MV-4-11 (cell line): ENCODE results near the gene BAK1.

Experiments
- DNase-seq: peaks from one replicate; lab custom pipeline; 2025; lab: John Stamatoyannopoulos, UW

Gene BAK1

GRCh38 chr6:33579828-33580714 is at the start of gene BAK1:
Gene BAK1, minus strand, starts transcription at chr6:33580276. Its CDS starts 2,672 bp downstream, at chr6:33577604.
- DNase-seq: peak; percentile 87

GRCh38 chr6:33628401-33628964 is 48.4 kb upstream of the BAK1 start:
- DNase-seq: no peak

- DNase-seq: no peak
Observed at GRCh38 chr6:33627876-33628275, 47.8 kb upstream of the BAK1 start.

- no peak for DNase-seq
Observed at GRCh38 chr6:33624856-33625255, 44.8 kb upstream of the BAK1 start.

GRCh38 chr6:33623895-33624381 is 43.9 kb upstream of the BAK1 start:
- DNase-seq: no peak

GRCh38 chr6:33622456-33623431 is 42.7 kb upstream of the BAK1 start:
- DNase-seq: peak; percentile 10

GRCh38 chr6:33621711-33622388 is 41.8 kb upstream of the BAK1 start:
- DNase-seq: no peak

GRCh38 chr6:33620856-33621710 is 41.0 kb upstream of the BAK1 start, which contains the start of gene ITPR3:
Gene ITPR3, plus strand, starts transcription at chr6:33621322. Its CDS starts 281 bp downstream, at chr6:33621603.
- peak; percentile 31 for DNase-seq

- peak; percentile 63 for DNase-seq
Observed at GRCh38 chr6:33620158-33620855, 40.2 kb upstream of the BAK1 start.

GRCh38 chr6:33619166-33619840 is 39.2 kb upstream of the BAK1 start:
- DNase-seq: no peak

GRCh38 chr6:33616913-33617312 is 36.8 kb upstream of the BAK1 start:
- DNase-seq: no peak

GRCh38 chr6:33616113-33616512 is 36.0 kb upstream of the BAK1 start:
- no peak for DNase-seq

- DNase-seq: no peak
Observed at GRCh38 chr6:33613795-33614168, 33.7 kb upstream of the BAK1 start.

- DNase-seq: no peak
Observed at GRCh38 chr6:33613146-33613794, 33.2 kb upstream of the BAK1 start.

GRCh38 chr6:33610779-33611732 is 31.0 kb upstream of the BAK1 start:
- no peak for DNase-seq

GRCh38 chr6:33610067-33610466 is 30.0 kb upstream of the BAK1 start:
- no peak for DNase-seq

GRCh38 chr6:33609528-33609927 is 29.5 kb upstream of the BAK1 start:
- DNase-seq: no peak

GRCh38 chr6:33609019-33609418 is 28.9 kb upstream of the BAK1 start:
- no peak for DNase-seq
